Stimulated activated CD8-positive, alpha-beta memory T cell treated with anti-CD3 and anti-CD28 coated beads, Interleukin-15, amount 100 ng/mL, for 4 hours (primary cell): ENCODE measurements around the gene ACOX2.
"Not testable (repeated sequence)": the region's sequence is repeated elsewhere in the genome, so short reads cannot be mapped to it uniquely, and the experiment has no call there.

Source experiments
- DNase-seq, 2 donors: peaks; one replicate each; pipeline ENCODE4 v3.0.0-alpha.2; 2020; ENCODE audit warnings: low read depth in 2 of 2

The ACOX2 gene

DNA sequence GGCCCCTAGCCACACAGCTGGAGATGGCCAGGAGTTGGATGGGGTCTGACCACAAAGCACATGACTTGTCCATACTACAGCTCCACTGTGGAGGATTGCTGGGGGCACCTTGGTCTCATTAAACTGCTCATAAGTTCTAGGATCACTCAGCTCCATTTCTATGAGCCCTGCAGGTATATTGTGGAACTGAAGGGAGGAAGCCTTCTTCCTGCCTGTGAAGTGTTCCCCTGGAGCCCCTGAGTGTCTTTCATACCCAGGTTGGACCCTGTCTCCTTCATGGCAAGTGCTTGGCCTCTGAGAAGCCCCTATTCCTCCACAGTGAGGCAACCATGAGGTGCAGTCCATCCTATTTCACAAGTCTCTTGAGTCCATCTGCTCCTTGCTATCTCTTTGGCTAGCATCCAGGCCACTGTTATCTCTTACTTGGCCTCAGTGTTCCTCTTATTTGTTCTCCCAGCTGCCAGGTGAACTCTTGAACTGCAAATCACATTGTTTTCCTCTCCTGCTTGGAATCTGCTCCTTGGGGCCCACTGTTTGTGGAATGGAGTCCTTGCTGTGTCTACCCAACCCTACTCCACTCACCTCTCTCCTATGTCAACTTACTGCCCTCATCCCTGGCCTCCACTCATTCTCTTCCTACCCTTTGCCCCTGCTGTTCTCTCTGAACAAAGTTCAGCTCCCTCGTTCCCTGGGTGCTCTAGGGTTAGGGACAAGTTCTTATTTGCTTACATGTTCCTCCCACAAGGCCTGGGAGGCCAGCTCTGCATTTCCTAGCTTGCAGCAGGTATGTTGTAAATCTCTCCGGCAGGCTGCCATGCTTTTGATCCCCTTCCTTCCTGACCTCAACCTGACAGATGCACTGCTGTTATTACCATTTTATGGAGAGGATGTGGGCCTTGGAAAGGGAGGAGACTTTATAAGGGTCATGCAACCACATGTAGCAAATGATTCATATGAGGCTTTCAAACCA is 1.2 kb downstream of the ACOX2 start:
- DNase-seq, result no peak

DNA sequence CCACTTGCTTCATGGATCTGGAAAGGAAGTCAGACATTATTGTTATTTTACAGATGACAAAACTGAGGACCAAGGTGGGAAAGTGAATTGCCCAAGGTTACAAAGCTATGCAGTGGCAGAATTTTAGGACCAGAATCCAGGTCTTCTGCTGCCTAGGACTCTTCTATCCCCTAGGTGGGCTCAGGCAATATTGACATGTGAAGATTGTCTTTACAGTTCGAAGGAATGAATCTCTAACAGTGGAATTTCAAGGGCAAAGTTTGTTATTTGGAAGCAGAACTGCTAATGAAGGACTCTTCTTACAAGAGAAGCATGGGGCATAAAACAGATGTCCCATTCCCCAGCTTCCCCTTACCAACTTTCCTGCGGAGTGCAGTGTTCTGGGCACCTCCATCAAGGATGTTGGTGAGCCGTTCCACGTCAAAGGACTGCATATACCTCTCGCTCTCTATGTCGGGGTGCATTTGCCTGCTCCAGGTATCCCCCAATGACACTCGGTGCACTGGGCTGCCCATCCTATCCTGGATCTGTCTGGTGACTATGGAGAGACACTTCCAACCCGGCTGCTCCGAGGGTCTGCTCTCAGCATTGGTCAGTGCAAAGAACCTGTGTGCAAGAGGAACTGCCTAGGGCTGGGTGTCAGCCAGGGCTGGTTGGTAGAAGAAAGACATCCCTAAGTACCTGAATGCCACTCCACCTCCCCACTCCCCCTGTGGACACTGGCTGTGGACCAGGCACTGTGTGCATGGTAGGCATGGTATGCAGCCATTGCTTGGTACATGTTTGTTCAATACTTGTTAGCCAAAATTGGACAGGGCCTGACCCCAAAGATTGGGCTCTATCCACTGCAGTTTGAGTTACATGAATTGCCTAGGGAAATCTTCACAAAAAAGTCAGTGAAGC is 2.1 kb downstream of the ACOX2 start:
- no peak for DNase-seq

- peak; percentile 61 to 73 for DNase-seq
These were observed 4.2 kb downstream of the ACOX2 start for GRCh38 chr3:58532794-58533220.

DNA sequence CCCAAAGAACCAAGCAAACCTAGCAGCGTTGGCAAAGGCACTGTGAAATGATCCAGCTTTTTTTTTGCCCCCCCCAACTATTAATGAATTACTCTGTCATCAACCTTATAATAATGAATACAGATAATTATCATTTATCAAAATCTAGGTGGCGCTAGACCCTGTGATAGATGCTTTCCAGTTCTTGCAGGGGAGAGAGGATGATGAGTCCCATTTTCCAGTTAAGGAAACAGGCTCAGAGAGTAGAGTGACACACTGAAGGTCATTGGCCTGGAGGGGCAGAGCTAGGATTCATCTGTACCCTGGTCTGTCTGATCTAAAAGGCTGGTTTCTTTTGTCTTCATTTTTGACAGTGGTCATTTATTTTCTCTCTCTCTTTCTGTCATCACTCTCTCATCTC is 5.0 kb downstream of the ACOX2 start:
- DNase-seq, result no peak

DNA sequence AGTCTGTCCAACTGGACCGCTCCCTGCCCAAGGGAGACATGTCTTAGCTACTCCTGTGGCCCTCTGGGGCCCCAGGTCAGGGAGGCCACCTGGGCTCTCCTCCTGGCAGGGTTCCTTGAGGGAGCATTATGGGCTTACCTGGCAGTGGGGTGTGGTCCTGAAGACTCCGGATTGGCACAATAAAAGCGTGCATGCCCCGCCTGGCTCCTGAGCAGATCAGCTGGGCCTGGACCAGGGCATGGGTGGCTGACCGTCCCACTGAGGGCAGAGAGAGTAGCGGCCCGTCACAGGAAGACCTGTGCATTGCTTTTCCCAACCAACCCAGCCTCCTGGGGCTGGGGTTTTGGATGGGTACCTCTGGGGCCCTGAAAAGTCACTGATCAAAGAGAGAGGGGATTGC is 5.4 kb downstream of the ACOX2 start:
- DNase-seq, result no peak

- no peak for DNase-seq
These were observed 6.6 kb downstream of the ACOX2 start for GRCh38 chr3:58530354-58530865.

DNA sequence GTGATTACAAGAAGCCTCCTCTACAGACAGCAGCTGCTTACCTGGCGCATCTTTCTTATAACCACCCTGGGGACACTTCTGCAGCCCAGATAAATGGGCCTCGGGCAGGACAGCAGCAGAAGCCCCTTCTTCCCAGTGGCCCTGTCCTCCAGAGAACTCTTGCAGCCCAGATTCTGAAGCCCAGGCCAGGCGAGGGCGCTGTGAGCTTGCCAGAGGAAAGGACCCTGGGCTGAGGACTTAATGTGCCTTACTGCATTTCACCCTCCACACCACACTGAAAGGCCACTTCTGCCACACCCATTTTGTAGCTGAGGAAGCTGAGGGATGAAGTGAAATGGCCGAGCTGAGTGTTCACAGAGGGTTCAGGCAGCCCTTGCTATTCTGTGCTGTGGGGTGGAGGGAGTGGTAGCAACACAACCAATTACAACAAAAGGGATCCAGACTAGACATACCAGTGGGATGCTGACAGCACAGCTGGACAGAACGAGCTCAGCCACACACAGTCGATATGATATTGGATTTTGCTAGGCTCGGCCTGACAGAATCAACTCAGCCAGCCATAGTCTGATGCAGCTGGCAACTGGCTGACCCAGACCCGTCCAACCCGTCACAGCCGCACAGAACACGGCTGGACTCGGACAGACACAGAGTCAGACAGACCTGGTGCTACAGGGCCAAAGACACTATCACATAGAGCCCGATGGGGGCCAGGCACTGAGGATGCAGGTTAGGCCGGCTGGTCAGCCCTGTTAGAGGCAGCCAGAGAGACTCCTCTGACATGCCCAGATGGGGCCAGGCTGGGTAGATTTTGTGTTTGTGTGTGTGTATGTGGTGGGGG is 7.3 kb downstream of the ACOX2 start:
- DNase-seq, result no peak

GRCh38 chr3:58528629-58529028 is 8.4 kb downstream of the ACOX2 start:
- DNase-seq, result no peak

DNA sequence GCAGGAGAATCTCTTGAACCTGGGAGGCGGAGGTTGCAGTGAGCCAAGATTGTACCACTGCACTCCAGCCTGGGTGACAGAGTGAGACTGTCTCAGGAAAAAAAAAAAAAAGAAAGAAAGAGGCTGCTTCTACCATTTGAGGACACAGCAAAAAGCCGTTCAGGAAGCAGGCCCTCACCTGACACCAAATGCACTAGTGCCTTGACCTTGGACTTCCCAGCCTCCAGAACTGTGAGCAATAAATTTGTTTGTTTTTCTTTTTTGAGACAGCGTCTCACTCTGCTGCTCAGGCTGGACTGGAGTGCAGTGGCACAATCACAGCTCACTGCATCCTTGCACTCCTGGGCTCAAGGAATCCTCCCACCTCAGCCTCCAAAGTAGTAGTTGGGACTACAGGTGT is 9.6 kb downstream of the ACOX2 start:
- not testable (repeated sequence) for DNase-seq

DNA sequence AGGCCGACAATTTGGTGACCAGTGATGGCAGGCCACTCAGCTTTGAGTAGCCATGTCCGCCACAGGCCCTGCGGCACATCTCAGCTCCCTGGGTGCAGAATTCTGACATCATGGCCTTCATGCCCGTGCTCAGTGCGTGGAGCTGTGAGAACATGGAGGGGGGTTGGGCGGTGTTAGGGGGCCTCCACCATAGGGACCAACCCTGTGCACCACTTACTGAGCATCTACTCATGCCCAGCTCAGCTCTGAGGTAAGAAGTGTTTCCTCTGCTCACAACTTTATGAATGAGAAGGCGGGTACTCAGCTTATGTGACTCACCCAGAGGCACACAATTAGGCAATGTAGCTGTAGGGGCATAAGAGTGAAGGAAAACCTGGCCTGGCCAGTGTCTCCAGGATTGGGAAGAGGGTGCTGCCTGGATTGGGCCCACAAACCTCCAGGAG is 10.5 kb downstream of the ACOX2 start:
- DNase-seq, result no peak

- DNase-seq, result no peak
These were observed 12.6 kb downstream of the ACOX2 start for GRCh38 chr3:58524326-58524888.

GRCh38 chr3:58522759-58523425 is 14.1 kb downstream of the ACOX2 start:
- no peak for DNase-seq

DNA sequence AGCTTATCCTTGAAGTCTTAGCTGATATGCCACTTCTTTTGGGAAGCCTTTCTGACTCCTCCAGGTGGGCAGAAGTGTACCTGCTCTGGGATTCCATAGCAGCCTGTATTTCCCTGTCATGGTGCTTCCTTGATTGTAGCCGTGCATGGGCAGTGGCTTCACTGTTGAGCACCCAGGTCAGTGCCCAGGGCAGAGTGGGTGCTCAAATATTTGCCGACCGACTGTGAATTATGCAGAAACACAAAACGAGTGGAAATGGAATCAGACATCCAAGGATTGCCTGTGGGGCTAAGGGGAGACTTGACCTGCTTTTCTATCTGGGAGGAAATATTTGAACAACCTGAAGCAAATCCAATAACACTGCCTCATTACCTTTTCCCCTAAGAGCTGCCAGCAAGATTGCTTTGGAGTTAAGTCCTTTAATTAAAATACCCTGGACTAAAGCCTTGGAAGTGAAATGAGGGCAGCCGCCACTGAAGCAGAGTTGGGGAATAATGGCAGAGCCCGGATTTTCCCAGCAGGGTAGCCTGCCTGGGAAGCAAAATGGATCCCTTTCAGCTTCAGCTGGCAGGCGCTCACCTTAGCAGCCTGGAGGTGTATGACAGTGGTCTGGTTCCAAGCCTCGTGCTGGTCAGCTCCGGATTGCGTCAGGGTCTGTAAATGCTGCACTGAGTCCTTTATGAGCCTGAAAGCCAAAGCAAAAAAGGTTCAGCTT is 14.9 kb downstream of the ACOX2 start:
- DNase-seq, result no peak

DNA sequence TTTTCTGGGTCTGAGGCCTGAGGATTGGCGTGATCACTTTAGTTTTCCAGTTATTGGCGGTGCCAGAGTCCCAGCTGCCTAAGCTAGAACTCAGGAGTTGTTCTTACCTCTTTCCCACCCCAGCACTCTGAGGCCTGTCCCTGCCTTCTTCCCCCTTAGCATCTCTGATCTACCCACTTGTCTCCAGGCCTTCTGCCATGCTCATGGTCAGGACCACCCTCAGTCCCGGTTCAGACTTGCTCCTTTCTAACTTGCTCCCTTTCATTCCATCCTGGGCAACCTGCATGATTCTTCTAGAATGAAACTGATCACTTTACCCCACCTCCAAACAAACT is 15.7 kb downstream of the ACOX2 start:
- no peak for DNase-seq

GRCh38 chr3:58520403-58521335 is 16.3 kb downstream of the ACOX2 start:
- no peak for DNase-seq

- DNase-seq, result no peak
These were observed 17.2 kb downstream of the ACOX2 start for GRCh38 chr3:58519668-58520402.

GRCh38 chr3:58518291-58518789 is 18.6 kb downstream of the ACOX2 start:
- DNase-seq, result no peak

DNA sequence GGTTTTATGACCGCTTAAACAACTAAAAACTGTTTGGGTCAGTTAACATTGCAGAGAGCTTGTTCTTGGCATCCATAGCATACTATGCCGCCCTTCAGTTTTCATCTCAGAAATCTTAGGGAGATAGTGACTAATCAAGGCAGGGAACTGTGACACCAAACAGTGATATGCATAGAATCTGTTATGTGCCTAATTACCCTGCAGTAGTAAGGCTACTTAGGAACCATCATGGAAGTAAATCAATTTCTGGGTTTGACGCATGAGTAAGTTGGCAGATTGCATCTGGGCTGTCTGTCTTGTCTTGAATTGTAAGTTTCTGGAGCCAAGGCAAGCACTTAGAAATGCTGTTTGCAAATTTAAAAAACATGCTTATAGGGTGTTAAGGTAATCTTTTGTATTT is 22.6 kb downstream of the ACOX2 start:
- no peak for DNase-seq
